GM12878 (cell line): ENCODE results near the gene UBE2Q2. TPM values are rescaled to one million over a fixed set of nuclear protein-coding genes. Genes with fewer than 3 reads are reported as not detected.

Experiments
- ATAC-seq: fragments of 200-7000 bp; cut with Tn5 transposase; 3 replicates; pipeline ENCODE4 v1.9.1; 2020; ENCODE audit warnings: mild to moderate bottlenecking, moderate library complexity
- BruUV-seq: library from RNA; stranded (reverse); fragments of 400-500 nt; replicated peaks from 2 replicates; lab custom pipeline; 2021; lab: Mats Ljungman, UMichigan
- CTCF ChIA-PET: fragments of 300-600 bp; sonication (Branson Sonifier 250); formaldehyde crosslinking; extraction: SDS; loops from one replicate; lab custom pipeline; 2021; ENCODE audit warnings: inconsistent platforms; lab: Yijun Ruan, JAX
- POLR2A ChIA-PET: fragments of 350-600 bp; formaldehyde crosslinking; extraction: SDS; loops from one replicate; lab custom pipeline; 2021; ENCODE audit warnings: inconsistent platforms; lab: Charles Lee
- RAD21 ChIA-PET: fragments of 300-600 bp; sonication (Branson Sonifier 250); formaldehyde crosslinking; loops from one replicate; lab custom pipeline; 2023; ENCODE audit warnings: antibody characterized with exemption; ENCODE audit not compliant: unreplicated experiment; lab: Charles Lee
- SMC1A ChIA-PET: fragments of 300-600 bp; sonication (Branson Sonifier 250); formaldehyde crosslinking; loops from one replicate; lab custom pipeline; 2023; ENCODE audit not compliant: unreplicated experiment, uncharacterized antibody; lab: Charles Lee
- DNase-seq: peaks from one replicate; pipeline ENCODE4 v3.0.0-alpha.2; 2011; ENCODE audit warnings: low read depth, low spot score
- FAIRE-seq: peaks from 3 replicates; lab custom pipeline; 2011; peaks lifted over from hg19 to GRCh38; lab: Jason Lieb, UNC
- H2AFZ ChIP-seq: 2 replicates; pipeline ENCODE4 v1.6.0; 2011; ENCODE audit warnings: low read depth, low read length, control low read depth; ENCODE audit not compliant: control insufficient read depth
- H3K27ac ChIP-seq: 2 replicates; pipeline ENCODE4 v1.5.1; 2011; ENCODE audit warnings: control low read depth; ENCODE audit not compliant: control insufficient read depth, insufficient read depth
- H3K27me3 ChIP-seq, 2 experiments: replicated peaks in 1 of 2; 2 replicates each; pipeline versions ENCODE4 v1.6.0 to v1.6.1; 2011; ENCODE audit warnings: low read length in 1 of 2; ENCODE audit not compliant: control insufficient read depth in 2 of 2, insufficient read depth in 2 of 2
- H3K36me3 ChIP-seq, 2 experiments: 2 replicates each; pipeline ENCODE4 v1.5.1; 2011; ENCODE audit warnings: low read length in 1 of 2; ENCODE audit not compliant: control insufficient read depth in 2 of 2, insufficient read depth in 2 of 2
- H3K4me1 ChIP-seq: 2 replicates; pipeline ENCODE4 v1.6.1; 2011; ENCODE audit warnings: mild to moderate bottlenecking, low read length, moderate library complexity, mixed read lengths; ENCODE audit not compliant: control insufficient read depth, insufficient read depth
- H3K4me2 ChIP-seq: 2 replicates; pipeline ENCODE4 v1.6.0; 2011; ENCODE audit warnings: control low read depth; ENCODE audit not compliant: control insufficient read depth, insufficient read depth
- H3K4me3 ChIP-seq: fragments of 200-600 bp; sonication (generic); 2 replicates; pipeline ENCODE4 v1.5.1; 2016
- H3K79me2 ChIP-seq: 2 replicates; pipeline ENCODE4 v1.6.0; 2011; ENCODE audit warnings: low read length; ENCODE audit not compliant: control insufficient read depth, insufficient read depth
- H3K9ac ChIP-seq: 2 replicates; pipeline ENCODE4 v1.8.0; 2011; ENCODE audit warnings: low read length, control low read depth, mixed read lengths; ENCODE audit not compliant: control insufficient read depth, insufficient read depth
- H3K9me3 ChIP-seq: replicated peaks from 3 replicates; pipeline ENCODE4 v1.5.1; 2011; ENCODE audit warnings: mild to moderate bottlenecking, low read length; ENCODE audit not compliant: control insufficient read depth, insufficient read depth
- H4K20me1 ChIP-seq: 2 replicates; pipeline ENCODE4 v1.6.0; 2011; ENCODE audit not compliant: control insufficient read depth, insufficient read depth
- BMI1 ChIP-seq: fragments of 450-650 bp; IDR thresholded peaks from 2 replicates; pipeline ENCODE4 v1.6.1; 2016; ENCODE audit warnings: mild to moderate bottlenecking, moderate library complexity, borderline replicate concordance
- EED ChIP-seq: sonication (generic); IDR thresholded peaks from 2 replicates; pipeline ENCODE4 v1.6.1; 2016; ENCODE audit warnings: antibody characterized with exemption, low read depth
- FOXM1 ChIP-seq: IDR thresholded peaks from 2 replicates; pipeline ENCODE4 v1.6.1; 2012; ENCODE audit warnings: low read depth, mild to moderate bottlenecking, inconsistent platforms, low read length, moderate library complexity
- KDM1A ChIP-seq: fragments of 200-600 bp; sonication (generic); IDR thresholded peaks from 2 replicates; pipeline ENCODE4 v1.6.1; 2016; ENCODE audit warnings: borderline replicate concordance
- MYC ChIP-seq: IDR thresholded peaks from 2 replicates; pipeline ENCODE4 v1.6.1; 2011; ENCODE audit warnings: mild to moderate bottlenecking, low read length, moderate library complexity, inconsistent platforms; ENCODE audit not compliant: insufficient read depth, insufficient replicate concordance, insufficient read length, severe bottlenecking
- NBN ChIP-seq: fragments of 450-650 bp; IDR thresholded peaks from 2 replicates; pipeline ENCODE4 v1.6.1; 2016
- TAF1 ChIP-seq: IDR thresholded peaks from 2 replicates; pipeline ENCODE4 v1.6.1; 2011; ENCODE audit warnings: mild to moderate bottlenecking, low read depth, low read length, borderline replicate concordance
- ZZZ3 ChIP-seq: IDR thresholded peaks from 2 replicates; pipeline ENCODE4 v1.6.1; 2011; ENCODE audit warnings: low read depth; ENCODE audit not compliant: control insufficient read depth, insufficient read length
- WGBS: methylation state at CpG from one replicate; pipeline ENCODE4 v1.1.6; 2016; ENCODE audit warnings: low lambda C conversion rate; ENCODE audit not compliant: insufficient replicate concordance, insufficient coverage; ENCODE audit errors: missing lambda C conversion rate; 5-methylcytosine and 5-hydroxymethylcytosine counted together
- in situ Hi-C: fragments of 300-500 bp; cut with MboI; formaldehyde crosslinking; loops from 9 replicates; pipeline ENCODE4 v1.14.3; 2018; ENCODE audit warnings: mixed read lengths
- intact Hi-C: fragments of 100-400 bp; cut with micrococcal nuclease; formaldehyde crosslinking; loops from one replicate; pipeline ENCODE4 v1.14.2; 2022; ENCODE audit not compliant: unreplicated experiment
- polyA plus RNA-seq, 11 experiments: library from polyadenylated mRNA; depleted of rRNA in 4 of 11; unstranded in 6 of 11; stranded (reverse) in 5 of 11; fragments of >200 nt; fragmentation: Nextera tagmentation in 4 of 11; fragmentation: Illumina TruSeq in 1 of 11; extraction: Ambion mirVana in 4 of 11; extraction: Trizol in 1 of 11; gene quantifications; 1 replicate in 1 of 11; 2 replicates in 10 of 11; pipeline versions ENCODE4 v1.2.1 to v1.2.3, GENCODE V29; 2011 to 2016; ENCODE audit warnings: inconsistent platforms in 2 of 11, missing spikeins in 2 of 11, low read depth in 1 of 11
- total RNA-seq, 4 experiments: library from RNA; depleted of rRNA in 3 of 4; stranded (reverse); fragments of >200 nt in 3 of 4; fragmentation: Illumina TruSeq in 1 of 4; extraction: Trizol in 1 of 4; gene quantifications; 2 replicates each; pipeline versions ENCODE4 v1.2.1 to v1.2.3, GENCODE V29; 2013 to 2021
- TF ChIP-seq, protein P1 (sequence below): IDR thresholded peaks from 2 replicates; pipeline ENCODE4 v1.6.1; 2012; ENCODE audit warnings: low read depth, low read length, improper control_type of control experiment
- TF ChIP-seq, protein P2 (sequence below): IDR thresholded peaks from 2 replicates; pipeline ENCODE4 v1.6.1; 2011; ENCODE audit warnings: borderline replicate concordance, low read depth, mild to moderate bottlenecking, moderate library complexity, low read length; ENCODE audit not compliant: insufficient read depth, poor library complexity, severe bottlenecking
- TF ChIP-seq, protein P3 (sequence below): IDR thresholded peaks from 2 replicates; pipeline ENCODE4 v1.6.1; 2012; ENCODE audit warnings: improper control_type of control experiment, low read depth, low read length; ENCODE audit not compliant: insufficient replicate concordance
- TF ChIP-seq, protein P4 (sequence below): fragments of 450-650 bp; formaldehyde crosslinking; IDR thresholded peaks from 2 replicates; pipeline ENCODE4 v1.5.0; 2022; ENCODE audit warnings: mild to moderate bottlenecking, missing genetic modification characterization

Gene UBE2Q2
- total and polyA plus RNA-seq, 10 of the 15 experiments (the other 5 are each of a cell fraction or from before 2014, with no cell fraction given) = 11.1 to 31.9 (median 21.6) TPM

DNA sequence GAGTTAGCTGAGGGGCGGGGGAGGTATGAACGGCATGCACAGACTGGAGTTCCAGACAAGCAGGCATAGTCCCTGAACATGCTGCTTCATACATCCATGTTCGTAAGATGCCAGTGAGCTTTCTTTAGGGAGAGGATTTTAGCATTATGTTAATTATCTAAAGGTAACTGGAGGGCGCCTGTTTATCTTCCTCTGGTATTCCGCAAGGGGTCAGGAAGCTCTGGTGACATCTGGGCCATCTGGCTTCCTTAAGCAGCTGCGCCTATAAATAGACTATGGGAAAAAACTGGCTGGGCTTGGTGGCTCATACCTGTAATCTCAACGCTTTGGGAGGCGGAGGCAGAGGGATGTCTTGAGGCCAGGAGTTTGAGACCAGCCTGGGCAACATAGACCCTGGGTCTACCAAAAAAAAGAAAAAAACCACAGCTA lies 58.9 kb downstream of the UBE2Q2 start:
- peaks cover 30% of the 10 kb centered on the region for H3K79me2 ChIP-seq
- H3K36me3 ChIP-seq = peaks cover 0 to 3% of the 10 kb centered on the region in 2 experiments; a peak in 2 of 4 replicates
- H3K9ac ChIP-seq = no peak overlapping the region
- ChIA-PET CTCF (no interaction called here), SMC1A (no interaction called here), POLR2A (interaction anchor here (0.8 kb wide), 1 partner anchor 414 kb away, joined by 3 read pairs; no protein-coding TSS in a partner anchor), RAD21 (interaction anchor here (1.2 kb wide), 1 partner anchor 60 kb away, joined by 4 read pairs; no protein-coding TSS in a partner anchor)
- 78% methylated on average over 8 of the region's 8 CpGs for WGBS
- DNase-seq = no peak
- no peak overlapping the region for H2AFZ ChIP-seq
- no peaks in the 10 kb centered on the region for H3K4me1 ChIP-seq
- no TSS peak for BruUV-seq
- H3K4me2 ChIP-seq = no peak overlapping the region
- TF ChIP-seq ZZZ3 (no peak), NBN (no peak), KDM1A (no peak), FOXM1 (no peak), MYC (no peak), BMI1 (no peak), EED (no peak), TAF1 (no peak)
- TF ChIP-seq, protein P1, sequence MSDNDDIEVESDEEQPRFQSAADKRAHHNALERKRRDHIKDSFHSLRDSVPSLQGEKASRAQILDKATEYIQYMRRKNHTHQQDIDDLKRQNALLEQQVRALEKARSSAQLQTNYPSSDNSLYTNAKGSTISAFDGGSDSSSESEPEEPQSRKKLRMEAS = no peak
- TF ChIP-seq, protein P2, sequence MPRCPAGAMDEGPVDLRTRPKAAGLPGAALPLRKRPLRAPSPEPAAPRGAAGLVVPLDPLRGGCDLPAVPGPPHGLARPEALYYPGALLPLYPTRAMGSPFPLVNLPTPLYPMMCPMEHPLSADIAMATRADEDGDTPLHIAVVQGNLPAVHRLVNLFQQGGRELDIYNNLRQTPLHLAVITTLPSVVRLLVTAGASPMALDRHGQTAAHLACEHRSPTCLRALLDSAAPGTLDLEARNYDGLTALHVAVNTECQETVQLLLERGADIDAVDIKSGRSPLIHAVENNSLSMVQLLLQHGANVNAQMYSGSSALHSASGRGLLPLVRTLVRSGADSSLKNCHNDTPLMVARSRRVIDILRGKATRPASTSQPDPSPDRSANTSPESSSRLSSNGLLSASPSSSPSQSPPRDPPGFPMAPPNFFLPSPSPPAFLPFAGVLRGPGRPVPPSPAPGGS = no peak
- TF ChIP-seq, protein P3, sequence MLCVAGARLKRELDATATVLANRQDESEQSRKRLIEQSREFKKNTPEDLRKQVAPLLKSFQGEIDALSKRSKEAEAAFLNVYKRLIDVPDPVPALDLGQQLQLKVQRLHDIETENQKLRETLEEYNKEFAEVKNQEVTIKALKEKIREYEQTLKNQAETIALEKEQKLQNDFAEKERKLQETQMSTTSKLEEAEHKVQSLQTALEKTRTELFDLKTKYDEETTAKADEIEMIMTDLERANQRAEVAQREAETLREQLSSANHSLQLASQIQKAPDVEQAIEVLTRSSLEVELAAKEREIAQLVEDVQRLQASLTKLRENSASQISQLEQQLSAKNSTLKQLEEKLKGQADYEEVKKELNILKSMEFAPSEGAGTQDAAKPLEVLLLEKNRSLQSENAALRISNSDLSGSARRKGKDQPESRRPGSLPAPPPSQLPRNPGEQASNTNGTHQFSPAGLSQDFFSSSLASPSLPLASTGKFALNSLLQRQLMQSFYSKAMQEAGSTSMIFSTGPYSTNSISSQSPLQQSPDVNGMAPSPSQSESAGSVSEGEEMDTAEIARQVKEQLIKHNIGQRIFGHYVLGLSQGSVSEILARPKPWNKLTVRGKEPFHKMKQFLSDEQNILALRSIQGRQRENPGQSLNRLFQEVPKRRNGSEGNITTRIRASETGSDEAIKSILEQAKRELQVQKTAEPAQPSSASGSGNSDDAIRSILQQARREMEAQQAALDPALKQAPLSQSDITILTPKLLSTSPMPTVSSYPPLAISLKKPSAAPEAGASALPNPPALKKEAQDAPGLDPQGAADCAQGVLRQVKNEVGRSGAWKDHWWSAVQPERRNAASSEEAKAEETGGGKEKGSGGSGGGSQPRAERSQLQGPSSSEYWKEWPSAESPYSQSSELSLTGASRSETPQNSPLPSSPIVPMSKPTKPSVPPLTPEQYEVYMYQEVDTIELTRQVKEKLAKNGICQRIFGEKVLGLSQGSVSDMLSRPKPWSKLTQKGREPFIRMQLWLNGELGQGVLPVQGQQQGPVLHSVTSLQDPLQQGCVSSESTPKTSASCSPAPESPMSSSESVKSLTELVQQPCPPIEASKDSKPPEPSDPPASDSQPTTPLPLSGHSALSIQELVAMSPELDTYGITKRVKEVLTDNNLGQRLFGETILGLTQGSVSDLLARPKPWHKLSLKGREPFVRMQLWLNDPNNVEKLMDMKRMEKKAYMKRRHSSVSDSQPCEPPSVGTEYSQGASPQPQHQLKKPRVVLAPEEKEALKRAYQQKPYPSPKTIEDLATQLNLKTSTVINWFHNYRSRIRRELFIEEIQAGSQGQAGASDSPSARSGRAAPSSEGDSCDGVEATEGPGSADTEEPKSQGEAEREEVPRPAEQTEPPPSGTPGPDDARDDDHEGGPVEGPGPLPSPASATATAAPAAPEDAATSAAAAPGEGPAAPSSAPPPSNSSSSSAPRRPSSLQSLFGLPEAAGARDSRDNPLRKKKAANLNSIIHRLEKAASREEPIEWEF = no peak
- TF ChIP-seq, protein P4, sequence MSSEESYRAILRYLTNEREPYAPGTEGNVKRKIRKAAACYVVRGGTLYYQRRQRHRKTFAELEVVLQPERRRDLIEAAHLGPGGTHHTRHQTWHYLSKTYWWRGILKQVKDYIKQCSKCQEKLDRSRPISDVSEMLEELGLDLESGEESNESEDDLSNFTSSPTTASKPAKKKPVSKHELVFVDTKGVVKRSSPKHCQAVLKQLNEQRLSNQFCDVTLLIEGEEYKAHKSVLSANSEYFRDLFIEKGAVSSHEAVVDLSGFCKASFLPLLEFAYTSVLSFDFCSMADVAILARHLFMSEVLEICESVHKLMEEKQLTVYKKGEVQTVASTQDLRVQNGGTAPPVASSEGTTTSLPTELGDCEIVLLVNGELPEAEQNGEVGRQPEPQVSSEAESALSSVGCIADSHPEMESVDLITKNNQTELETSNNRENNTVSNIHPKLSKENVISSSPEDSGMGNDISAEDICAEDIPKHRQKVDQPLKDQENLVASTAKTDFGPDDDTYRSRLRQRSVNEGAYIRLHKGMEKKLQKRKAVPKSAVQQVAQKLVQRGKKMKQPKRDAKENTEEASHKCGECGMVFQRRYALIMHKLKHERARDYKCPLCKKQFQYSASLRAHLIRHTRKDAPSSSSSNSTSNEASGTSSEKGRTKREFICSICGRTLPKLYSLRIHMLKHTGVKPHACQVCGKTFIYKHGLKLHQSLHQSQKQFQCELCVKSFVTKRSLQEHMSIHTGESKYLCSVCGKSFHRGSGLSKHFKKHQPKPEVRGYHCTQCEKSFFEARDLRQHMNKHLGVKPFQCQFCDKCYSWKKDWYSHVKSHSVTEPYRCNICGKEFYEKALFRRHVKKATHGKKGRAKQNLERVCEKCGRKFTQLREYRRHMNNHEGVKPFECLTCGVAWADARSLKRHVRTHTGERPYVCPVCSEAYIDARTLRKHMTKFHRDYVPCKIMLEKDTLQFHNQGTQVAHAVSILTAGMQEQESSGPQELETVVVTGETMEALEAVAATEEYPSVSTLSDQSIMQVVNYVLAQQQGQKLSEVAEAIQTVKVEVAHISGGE (CRISPR knock-in tag) = no peak
- no peaks in the 10 kb centered on the region for H3K27me3 ChIP-seq
- H3K9me3 ChIP-seq = no peaks in the 10 kb centered on the region
- H4K20me1 ChIP-seq = no peaks in the 10 kb centered on the region
- no peak overlapping the region for H3K27ac ChIP-seq
- in situ Hi-C loops (no loop called here), intact Hi-C loops (loop anchor here (5.0 kb wide), 1 partner anchor 55 kb away; no protein-coding TSS in a partner anchor)
- FAIRE-seq = no peak
- H3K4me3 ChIP-seq = no peak overlapping the region
- ATAC-seq = no peak
